DMS114 treated with DMSO at 0.1 percent for 48 hours (cell line): ENCODE results near the gene CLCN6.

Experiments
- DNase-seq: peaks from one replicate; lab custom pipeline; 2025; ENCODE audit not compliant: unreplicated experiment; lab: John Stamatoyannopoulos, UW

Gene CLCN6

DNA sequence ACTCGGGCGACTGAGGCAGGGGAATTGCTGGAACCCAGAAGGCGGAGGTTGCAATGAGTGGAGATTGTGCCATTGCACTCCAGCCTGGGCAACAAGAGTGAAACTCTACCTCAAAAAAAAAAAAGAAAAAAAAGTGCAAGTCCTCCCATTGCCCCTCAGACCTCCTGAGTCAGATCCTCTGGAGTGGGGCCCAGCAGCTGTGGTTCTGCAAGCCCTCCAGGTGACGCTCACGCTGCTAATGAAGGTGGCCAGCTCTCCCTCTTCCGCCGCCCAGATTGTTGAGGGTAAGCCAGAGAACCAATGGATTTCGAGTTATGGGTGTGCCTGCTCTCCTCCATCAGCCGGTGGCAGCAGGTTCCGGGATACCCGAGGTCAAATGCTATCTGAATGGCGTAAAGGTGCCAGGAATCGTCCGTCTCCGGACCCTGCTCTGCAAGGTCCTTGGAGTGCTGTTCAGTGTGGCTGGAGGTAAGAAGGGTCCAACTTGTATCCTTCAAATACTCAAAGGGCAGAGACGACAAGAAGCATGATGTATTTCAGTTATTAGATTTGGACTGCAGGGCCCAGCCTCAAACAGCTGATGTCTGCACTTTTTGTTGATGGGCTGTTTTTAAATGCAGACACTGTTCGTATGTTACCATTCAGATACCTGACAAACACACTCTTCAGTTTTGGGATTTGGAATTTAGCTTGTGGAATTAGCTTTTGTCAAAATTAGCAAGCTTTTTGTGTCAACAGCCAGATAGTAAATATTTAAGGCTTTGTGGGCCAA lies 17.6 kb downstream of the CLCN6 start:
- no peak for DNase-seq

DNA sequence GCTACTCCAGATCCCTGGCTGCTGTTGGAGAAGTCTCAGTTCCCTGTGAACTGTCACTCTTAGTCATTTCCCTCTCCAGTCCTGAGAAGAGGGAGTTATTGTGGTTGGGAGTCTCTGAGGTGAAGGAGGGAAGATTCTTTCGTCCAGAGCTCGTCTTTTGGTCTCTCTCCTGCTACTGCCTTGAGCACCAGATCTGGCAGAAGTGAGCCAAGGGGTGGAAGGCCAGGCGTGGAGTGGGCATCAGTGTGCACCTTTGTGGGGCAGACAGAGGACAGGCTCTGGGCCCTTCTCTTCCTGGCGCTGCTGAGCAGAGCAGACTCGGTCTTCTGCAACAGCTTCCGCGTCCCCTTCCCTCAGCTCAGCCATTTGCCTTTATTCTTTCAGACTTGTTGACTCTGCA lies 19.1 kb downstream of the CLCN6 start:
- DNase-seq = no peak

DNA sequence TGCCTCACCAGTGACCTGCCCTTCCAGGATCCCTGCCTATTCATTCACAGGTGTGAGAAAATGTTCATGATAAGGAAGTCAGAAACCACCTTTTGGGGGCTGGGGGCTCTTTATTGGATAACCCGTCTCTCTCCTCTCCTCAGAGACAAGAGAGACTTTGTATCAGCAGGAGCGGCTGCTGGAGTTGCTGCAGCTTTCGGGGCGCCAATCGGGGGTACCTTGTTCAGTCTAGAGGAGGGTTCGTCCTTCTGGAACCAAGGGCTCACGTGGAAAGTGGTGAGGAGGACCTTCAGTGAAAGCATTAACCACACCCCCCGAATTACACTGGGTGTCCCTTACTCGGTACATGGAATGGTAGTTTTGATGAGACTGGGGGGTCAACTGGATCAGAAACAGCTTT lies 21.0 kb downstream of the CLCN6 start:
- DNase-seq = no peak

DNA sequence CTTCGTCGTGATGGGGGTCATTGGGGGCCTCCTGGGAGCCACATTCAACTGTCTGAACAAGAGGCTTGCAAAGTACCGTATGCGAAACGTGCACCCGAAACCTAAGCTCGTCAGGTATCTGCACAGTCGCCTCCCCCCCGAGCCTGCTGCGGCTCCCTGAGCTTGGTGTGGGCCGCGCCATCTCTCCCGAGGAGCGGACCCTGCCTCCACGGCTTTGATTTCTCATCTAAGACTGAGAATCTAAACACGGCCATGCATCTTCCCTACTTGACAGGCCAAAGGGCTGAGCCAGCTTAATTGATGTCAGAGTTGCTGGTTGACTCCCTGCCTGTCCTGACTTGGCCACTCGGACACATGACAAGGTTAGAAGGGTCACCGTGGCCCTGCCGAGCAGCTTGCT lies 22.5 kb downstream of the CLCN6 start:
- DNase-seq = no peak

DNA sequence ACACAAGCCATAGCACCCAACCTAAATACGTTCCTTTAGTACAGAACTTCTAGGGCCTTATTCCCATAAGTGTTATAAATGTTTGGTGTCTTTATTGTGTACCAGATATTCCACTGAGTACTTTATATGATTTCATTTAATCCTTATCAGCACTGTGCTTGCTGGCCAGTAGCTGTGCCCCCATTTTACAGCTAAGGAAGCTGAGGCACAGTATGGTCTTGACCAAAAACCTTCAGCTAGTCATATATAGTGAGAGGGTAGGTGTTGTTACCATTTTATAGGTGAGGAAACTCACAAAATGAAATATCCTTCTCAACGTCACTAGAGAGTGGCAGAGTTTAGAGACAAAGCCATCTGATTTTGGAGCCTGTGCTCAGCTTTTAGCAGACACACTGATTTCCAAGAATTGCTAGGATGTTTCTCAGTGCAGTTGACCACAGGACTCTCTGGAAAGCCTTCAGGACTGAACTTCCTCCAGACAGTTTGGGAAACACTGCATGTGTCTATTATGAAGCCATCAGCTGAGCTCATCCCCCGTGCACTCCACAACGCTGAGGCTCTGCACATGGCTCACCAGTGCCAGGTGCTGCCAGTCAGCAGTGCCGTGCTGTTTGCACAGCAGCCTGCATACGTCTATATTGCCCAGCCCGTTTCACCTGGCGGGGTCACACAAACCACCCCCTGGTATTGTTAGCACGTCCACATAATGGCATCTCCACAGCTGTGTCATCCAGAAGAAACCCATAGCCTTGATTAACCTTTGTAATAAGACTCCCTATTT lies 26.1 kb downstream of the CLCN6 start:
- no peak for DNase-seq

DNA sequence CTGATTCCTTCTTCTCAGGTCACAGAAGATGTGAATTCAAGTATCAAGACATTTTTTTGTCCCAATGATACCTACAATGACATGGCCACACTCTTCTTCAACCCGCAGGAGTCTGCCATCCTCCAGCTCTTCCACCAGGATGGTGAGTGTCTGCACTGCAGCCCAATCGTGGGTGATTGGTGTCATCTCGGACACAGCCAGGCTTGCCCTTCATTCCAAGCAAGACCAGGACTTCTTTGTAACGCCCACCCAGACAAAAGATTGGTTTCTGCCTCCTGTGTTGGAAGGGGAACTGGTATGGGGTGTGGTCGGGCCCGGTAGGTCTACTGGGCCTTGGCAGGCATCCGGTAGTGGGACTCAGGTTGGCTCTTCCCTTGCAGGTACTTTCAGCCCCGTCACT lies 27.5 kb downstream of the CLCN6 start:
- DNase-seq = no peak

DNA sequence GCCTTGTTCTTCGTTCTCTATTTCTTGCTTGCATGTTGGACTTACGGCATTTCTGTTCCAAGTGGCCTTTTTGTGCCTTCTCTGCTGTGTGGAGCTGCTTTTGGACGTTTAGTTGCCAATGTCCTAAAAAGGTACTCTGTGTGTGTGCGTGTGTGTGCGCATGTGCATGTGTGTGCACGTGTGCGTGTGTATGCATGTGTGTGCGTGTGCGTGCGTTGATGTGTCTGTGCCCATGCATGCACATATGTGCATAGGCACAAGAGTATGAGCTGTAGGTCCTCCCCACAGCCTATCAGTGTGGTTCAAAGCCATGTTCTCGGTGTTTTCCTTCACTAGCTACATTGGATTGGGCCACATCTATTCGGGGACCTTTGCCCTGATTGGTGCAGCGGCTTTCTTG lies 27.9 kb downstream of the CLCN6 start:
- DNase-seq = no peak

DNA sequence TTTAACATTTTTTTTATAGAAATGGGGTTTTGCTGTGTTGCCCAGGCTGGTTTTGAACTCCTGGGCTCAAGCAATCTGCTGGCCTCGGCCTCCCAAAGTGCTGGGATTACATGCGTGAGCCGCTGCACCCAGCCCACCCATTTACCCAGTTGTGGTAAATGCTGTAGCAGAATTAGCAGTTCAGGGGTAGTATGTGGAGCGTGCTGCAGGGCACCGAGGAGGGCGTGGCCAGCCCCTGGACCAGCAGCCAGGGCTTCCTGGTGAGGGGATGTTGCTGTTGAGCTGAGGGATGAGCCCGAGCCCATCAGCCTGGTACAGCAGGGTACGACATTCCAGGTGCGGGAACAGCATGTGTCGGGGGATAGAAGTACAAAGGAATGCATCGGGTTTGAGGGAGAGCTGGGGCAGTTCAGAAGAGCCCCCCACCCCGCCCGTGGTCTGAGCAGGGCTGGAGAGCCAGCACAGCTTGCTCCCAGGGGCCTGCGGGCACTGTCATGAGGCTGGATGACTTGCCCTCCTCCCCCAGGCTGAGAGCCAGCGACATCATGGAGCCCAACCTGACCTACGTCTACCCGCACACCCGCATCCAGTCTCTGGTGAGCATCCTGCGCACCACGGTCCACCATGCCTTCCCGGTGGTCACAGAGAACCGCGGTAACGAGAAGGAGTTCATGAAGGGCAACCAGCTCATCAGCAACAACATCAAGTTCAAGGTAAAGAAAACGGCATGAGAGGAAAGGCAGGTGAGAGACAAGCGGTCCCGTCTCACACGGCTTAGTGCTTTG lies 29.6 kb downstream of the CLCN6 start:
- no peak for DNase-seq

DNA sequence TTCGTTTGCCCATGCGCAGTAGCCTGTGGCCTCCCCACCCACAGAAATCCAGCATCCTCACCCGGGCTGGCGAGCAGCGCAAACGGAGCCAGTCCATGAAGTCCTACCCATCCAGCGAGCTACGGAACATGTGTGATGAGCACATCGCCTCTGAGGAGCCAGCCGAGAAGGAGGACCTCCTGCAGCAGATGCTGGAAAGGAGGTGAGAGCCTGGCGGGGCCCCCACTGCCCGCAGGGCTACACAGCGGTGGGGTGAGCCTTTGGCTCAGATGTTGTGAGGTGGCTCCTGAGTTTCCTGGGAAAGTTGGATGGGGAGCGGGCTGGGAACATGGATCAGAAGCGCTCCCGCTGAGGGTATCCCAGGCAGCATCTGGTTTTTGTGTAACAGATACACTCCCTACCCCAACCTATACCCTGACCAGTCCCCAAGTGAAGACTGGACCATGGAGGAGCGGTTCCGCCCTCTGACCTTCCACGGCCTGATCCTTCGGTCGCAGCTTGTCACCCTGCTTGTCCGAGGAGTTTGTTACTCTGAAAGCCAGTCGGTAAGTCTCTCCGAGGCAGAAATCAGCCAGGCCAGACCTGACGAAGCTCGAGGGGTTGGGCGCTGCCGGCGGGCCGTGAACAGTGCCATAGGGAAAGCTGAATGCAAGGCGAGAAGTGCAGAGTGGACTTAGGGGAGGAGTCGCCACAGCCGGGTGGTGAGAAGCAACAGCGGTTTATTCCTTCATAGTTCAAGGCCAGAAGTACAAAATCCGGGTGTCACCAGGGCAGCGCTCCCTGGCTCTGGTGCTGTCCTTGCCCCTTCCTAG lies 31.2 kb downstream of the CLCN6 start:
- no peak for DNase-seq

DNA sequence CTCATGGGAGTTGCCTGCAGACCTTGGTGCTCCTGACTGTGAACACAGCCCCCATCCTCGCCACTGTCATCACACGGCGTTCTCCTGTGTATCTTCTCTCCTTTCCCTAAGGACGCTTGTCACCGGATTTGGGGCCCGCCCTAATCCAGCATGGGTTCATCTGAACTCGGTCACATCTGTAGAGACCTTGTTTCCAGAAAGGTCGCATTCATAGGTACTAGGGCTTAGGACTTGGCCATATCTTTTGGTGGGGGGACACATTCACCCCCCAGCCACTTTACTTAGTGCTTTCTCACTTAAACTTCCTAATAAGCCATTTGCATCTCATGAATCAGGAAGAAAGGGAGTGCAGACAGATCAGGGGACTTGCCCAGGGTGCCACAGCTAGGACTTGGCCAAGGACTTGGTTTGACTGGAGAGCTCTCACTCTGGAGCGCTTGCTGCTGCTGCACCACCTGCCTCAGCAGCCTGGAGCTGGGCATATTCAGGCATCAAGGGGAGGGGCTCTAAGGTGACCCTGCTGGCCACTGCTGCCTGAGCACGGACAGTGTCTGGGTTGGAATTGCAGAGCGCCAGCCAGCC lies 31.9 kb downstream of the CLCN6 start:
- no peak for DNase-seq

DNA sequence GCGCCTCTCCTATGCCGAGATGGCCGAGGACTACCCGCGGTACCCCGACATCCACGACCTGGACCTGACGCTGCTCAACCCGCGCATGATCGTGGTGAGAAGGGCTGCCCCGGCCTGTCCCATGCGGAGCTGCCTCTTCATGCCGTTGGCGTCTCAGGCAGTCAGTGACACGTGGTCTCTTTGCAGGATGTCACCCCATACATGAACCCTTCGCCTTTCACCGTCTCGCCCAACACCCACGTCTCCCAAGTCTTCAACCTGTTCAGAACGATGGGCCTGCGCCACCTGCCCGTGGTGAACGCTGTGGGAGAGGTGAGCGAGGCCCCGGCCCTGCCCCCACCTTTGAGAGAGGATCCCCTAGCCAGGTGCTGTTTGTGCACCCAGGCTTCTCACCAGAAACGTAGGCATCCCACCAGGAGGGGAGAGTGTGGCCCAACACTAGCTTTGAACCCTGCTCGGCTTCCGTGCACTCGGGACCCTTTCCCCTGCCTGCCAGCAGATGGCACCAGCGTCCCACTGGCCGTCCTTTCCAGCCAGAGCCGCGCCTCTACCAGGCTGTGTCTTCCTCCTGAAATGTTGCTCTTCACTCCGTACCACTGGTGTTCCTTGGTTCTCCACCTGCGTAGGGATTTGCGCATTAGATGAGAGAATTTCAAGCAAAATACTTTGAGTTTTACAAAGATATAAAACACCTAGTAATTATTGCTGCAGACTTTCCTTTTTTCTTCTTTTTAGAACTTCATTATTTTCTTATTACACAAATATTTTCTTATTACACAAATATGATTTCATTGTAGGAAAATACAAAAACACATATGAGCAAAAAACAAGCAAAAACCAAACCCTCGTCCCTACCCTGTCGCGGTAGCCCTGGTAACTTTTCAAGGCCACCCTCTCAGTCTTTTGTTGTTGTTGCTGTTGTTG lies 32.6 kb downstream of the CLCN6 start:
- DNase-seq = peak; percentile 28

DNA sequence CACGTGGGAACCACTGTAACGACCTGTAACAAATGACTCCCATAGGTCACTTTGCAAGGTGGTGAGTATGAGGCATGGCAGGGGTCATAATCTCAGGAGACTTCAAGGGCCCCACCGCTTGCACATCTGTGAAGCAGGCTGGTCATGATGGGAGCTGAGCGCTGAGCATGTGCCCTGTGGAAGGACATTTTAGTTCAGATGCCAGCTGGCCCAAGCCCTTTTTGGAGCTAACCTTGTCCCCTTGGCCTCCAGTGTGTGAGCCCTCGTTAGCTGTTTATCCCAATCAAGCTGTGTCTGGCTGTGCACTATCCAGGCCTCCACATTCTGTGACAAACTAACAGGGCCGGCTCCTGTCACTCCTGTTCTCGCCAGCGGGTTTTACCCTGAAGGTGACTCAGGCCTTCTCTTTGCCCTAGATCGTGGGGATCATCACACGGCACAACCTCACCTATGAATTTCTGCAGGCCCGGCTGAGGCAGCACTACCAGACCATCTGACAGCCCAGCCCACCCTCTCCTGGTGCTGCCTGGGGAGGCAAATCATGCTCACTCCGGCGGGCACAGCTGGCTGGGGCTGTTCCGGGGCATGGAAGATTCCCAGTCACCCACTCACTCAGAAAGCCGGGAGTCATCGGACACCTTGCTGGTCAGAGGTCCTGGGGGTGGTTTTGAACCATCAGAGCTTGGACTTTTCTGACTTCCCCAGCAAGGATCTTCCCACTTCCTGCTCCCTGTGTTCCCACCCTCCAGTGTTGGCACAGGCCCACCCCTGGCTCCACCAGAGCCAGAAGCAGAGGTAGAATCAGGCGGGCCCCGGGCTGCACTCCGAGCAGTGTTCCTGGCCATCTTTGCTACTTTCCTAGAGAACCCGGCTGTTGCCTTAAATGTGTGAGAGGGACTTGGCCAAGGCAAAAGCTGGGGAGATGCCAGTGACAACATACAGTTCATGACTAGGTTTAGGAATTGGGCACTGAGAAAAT lies 34.0 kb downstream of the CLCN6 start:
- DNase-seq = no peak

DNA sequence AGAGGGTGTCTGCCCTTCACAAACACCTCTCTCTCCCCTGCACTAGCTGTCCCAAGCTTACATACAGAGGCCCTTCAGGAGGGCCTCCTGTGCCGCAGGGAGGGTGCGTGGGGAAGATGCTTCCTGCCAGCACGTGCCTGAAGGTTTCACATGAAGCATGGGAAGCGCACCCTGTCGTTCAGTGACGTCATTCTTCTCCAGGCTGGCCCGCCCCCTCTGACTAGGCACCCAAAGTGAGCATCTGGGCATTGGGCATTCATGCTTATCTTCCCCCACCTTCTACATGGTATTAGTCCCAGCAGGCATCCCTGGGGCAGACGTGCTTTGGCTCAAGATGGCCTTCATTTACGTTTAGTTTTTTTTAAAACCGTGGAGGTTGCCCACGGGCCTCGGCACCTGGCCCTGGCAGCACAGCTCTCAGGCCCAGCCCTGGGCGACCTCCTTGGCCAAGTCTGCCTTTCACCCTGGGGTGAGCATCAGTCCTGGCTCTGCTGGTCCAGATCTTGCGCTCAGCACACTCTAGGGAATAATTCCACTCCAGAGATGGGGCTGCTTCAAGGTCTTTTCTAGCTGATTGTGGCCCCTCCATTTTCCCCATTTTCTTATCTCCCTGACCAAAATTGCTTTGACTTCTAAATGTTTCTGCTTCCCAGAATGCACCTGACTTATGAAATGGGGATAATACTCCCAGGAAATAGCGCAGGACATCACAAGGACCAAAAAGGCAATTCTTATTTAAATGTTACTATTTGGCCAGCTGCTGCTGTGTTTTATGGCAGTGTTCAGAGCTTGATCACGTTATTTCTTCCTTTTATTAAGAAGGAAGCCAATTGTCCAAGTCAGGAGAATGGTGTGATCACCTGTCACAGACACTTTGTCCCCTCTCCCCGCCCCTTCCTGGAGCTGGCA lies 35.5 kb downstream of the CLCN6 start:
- no peak for DNase-seq

DNA sequence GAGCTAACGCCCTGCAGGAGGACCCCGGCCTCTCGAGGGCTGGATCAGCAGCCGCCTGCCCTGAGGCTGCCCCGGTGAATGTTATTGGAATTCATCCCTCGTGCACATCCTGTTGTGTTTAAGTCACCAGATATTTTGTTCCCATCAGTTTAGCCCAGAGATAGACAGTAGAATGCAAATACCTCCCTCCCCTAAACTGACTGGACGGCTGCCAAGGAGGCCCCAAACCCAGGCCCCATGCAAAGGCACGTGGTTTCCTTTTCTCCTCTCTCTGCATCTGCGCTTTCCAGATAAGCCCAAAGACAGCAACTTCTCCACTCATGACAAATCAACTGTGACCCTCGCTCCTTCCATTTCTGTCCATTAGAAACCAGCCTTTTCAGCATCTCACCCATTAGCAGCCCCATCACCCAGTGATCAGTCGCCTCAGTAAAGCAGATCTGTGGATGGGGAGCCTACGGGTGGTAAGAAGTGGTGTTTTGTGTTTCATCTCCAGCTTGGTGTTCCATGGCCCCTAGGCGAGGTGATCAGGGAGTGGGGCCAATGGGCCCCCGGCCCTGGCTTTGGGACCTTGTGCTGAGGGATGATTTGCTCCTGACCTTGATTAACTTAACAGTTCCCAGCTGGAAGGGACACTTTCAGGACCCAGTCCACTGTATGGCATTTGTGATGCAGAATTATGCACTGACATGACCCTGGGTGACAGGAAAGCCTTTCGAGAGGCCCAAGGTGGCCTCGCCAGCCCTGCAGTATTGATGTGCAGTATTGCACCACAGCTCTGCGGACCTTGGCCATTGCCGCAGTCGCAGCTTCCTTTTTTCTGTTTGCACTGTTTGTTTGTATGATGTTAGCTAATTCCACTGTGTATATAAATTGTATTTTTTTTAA lies 36.4 kb downstream of the CLCN6 start:
- DNase-seq = no peak

DNA sequence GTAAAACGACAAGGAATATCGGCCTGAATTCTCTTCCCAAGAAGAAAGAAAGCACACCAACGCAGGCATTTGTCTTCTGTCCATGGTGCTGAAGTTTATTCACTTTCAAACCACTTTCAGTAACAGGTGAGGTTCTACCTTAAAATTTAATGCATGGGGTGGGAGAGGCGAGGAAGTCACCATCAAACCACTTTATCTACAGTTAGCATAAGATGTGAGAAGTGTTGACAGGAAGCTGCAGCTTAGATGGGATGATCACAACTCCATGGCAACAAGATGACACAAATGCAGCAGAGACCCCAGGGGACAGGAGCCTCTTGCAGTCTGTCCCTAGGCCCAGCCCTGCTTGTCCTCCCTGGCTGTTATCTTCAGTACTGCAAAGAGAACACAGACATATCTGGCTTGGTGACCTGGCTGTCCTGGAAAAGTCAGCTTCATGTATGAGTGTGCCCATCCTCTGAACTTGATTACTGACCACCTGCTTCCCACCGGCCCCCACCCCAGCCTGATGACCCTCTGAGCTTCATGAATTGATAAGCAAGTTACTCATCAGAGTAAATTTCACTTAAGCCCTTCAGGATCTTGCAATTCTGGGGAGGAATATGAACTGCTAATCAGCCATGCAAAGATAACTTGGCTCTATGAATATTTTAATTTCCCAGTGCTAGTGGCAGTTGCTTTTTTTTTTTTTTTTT lies 39.8 kb downstream of the CLCN6 start:
- DNase-seq = no peak
